ENCODE measurements around the gene DNAH7.

DNA sequence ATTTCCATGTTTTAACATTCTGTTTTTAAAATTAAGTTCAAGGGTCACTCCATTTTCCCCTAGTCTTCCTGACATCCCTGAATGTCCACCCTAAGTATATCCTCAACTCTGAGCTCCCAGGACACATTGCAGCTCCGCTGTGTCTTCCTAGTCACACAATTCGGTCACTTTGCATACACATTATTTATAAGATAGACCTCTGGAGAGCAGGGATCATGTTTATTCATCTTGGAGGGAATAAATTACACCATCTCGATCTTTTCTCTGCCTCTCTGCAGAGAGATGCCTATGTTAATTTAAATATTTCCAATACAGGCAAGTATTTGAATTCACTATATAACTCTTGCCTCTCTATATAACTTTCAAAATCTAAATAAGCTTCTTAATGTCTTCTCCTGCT lies 245.4 kb downstream of the DNAH7 start:
- TF ChIP-seq YY1 (IDR thresholded peaks at IDR 0.05; ENCODE audit: insufficient read depth, insufficient read length) = no peak
- no peak for TF ChIP-seq ZNF274 (IDR thresholded peaks at IDR 0.05; ENCODE audit: low read depth, low read length)
- no peak for TF ChIP-seq SUZ12 (IDR thresholded peaks at IDR 0.05; ENCODE audit: extremely low read depth, insufficient read depth, insufficient read length)

All from NT2/D1 (cell line).